Hepatocyte (in vitro differentiated cells): ENCODE data around the gene RPS6KA2.

Experiments used
- EZH2 ChIP-seq: fragments of 200-600 bp; sonication (generic); IDR thresholded peaks from 2 replicates; pipeline ENCODE4 v1.6.1; 2016; ENCODE audit warnings: antibody characterized with exemption, mild to moderate bottlenecking, borderline replicate concordance
- EZH2phosphoT487 ChIP-seq: fragments of 200-600 bp; sonication (generic); IDR thresholded peaks from one replicate; pipeline ENCODE4 v1.6.1; 2018; ENCODE audit warnings: antibody characterized with exemption, mild to moderate bottlenecking, low read depth, moderate library complexity; ENCODE audit not compliant: unreplicated experiment, severe bottlenecking
- TF ChIP-seq, protein P1 (sequence below): fragments of 200-600 bp; sonication (generic); IDR thresholded peaks from 2 replicates; pipeline ENCODE4 v1.5.1; 2016; ENCODE audit warnings: antibody characterized with exemption, mild to moderate bottlenecking; ENCODE audit not compliant: poor library complexity

DNA sequence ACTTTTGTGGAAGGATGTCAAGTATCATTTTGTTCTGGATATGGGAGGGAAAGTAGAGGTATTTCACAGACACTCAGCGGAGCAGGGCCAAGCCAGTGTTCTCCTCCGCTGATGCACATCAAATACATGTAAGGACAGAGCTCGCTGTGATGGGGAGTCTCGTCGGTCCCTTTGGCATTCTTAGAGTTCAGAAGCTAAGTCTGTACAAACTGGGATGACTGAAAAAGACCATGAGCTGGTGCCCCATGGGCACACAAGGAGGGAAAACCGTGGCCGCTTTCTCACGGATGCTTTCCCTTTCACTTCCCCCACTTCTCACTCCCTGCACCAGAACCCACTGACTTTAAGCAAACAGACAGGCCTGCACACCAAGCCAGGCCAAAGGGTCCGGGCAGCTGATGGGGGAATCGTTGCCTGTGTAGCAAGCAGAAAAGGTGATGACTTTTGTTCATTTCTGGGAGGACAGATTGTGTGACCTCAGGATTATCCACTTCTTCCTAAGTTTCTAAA is 216.6 kb downstream of the RPS6KA2 start:
- TF ChIP-seq, protein P1, sequence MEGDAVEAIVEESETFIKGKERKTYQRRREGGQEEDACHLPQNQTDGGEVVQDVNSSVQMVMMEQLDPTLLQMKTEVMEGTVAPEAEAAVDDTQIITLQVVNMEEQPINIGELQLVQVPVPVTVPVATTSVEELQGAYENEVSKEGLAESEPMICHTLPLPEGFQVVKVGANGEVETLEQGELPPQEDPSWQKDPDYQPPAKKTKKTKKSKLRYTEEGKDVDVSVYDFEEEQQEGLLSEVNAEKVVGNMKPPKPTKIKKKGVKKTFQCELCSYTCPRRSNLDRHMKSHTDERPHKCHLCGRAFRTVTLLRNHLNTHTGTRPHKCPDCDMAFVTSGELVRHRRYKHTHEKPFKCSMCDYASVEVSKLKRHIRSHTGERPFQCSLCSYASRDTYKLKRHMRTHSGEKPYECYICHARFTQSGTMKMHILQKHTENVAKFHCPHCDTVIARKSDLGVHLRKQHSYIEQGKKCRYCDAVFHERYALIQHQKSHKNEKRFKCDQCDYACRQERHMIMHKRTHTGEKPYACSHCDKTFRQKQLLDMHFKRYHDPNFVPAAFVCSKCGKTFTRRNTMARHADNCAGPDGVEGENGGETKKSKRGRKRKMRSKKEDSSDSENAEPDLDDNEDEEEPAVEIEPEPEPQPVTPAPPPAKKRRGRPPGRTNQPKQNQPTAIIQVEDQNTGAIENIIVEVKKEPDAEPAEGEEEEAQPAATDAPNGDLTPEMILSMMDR = no peak
- no peak for TF ChIP-seq EZH2phosphoT487
- no peak for TF ChIP-seq EZH2
